Naive thymus-derived CD4-positive, alpha-beta T cell (primary cell): ENCODE data around the gene NPSR1. TPM values are rescaled to one million over a fixed set of nuclear protein-coding genes. Genes with fewer than 3 reads are reported as not detected.

Source experiments
- ATAC-seq: fragments of 150-1000 bp; cut with Tn5 transposase; 2 replicates; pipeline ENCODE4 v1.10.0; 2021; ENCODE audit warnings: mild to moderate bottlenecking, moderate library complexity
- CTCF ChIA-PET: fragments of 350-600 bp; sonication (Branson Sonifier 250); formaldehyde crosslinking; loops from one replicate; lab custom pipeline; 2021; ENCODE audit warnings: antibody characterized with exemption; lab: Charles Lee
- POLR2A ChIA-PET: fragments of 350-600 bp; sonication (Branson Sonifier 250); formaldehyde crosslinking; loops from one replicate; lab custom pipeline; 2021; ENCODE audit warnings: antibody characterized with exemption, inconsistent platforms; lab: Charles Lee
- DNase-seq, 9 donors: peaks; one replicate each; pipeline versions ENCODE4 v3.0.0 to v3.0.0-alpha.2; 2020 to 2022; ENCODE audit warnings: mixed read lengths in 1 of 9
- H3K27ac ChIP-seq: one replicate; pipeline ENCODE4 v1.7.0; 2013; ENCODE audit warnings: mild to moderate bottlenecking, low read depth, low read length, moderate library complexity
- H3K27me3 ChIP-seq, 2 donors: one replicate each; pipeline ENCODE4 v1.7.0; 2013; ENCODE audit warnings: low read length in 2 of 2, mild to moderate bottlenecking in 2 of 2, moderate library complexity in 2 of 2; ENCODE audit not compliant: control insufficient read depth in 2 of 2, insufficient read depth in 2 of 2
- H3K36me3 ChIP-seq, 3 experiments: 1 replicate in 2 of 3; 2 replicates in 1 of 3; pipeline ENCODE4 v1.7.0; 2013; ENCODE audit warnings: low read length in 3 of 3, mild to moderate bottlenecking in 3 of 3, moderate library complexity in 1 of 3; ENCODE audit not compliant: insufficient read depth in 3 of 3, control insufficient read depth in 2 of 3
- H3K4me1 ChIP-seq, 2 donors: one replicate each; pipeline ENCODE4 v1.7.0; 2013; ENCODE audit warnings: low read length in 2 of 2, mild to moderate bottlenecking in 2 of 2, moderate library complexity in 1 of 2; ENCODE audit not compliant: control insufficient read depth in 2 of 2, insufficient read depth in 2 of 2
- H3K4me3 ChIP-seq: 2 replicates; pipeline ENCODE4 v1.7.0; 2013; ENCODE audit warnings: mild to moderate bottlenecking, low read length
- H3K9me3 ChIP-seq, 3 experiments: 1 replicate in 2 of 3; 2 replicates in 1 of 3; pipeline ENCODE4 v1.7.0; 2013; ENCODE audit warnings: low read length in 3 of 3; ENCODE audit not compliant: control insufficient read depth in 2 of 3
- H3K27ac Mint-ChIP-seq, 9 donors: one replicate each; pipeline ENCODE4 v1.8.0; 2020 to 2022; ENCODE audit warnings: mixed read lengths in 9 of 9, mild to moderate bottlenecking in 8 of 9, moderate library complexity in 5 of 9, inconsistent platforms in 2 of 9
- H3K27me3 Mint-ChIP-seq, 5 donors: one replicate each; pipeline ENCODE4 v1.8.0; 2021 to 2022; ENCODE audit warnings: mixed read lengths in 5 of 5, mild to moderate bottlenecking in 1 of 5
- H3K36me3 Mint-ChIP-seq, 5 donors: one replicate each; pipeline ENCODE4 v1.8.0; 2020 to 2022; ENCODE audit warnings: mixed read lengths in 5 of 5, mild to moderate bottlenecking in 3 of 5, inconsistent platforms in 1 of 5
- H3K4me1 Mint-ChIP-seq, 7 donors: one replicate each; pipeline ENCODE4 v1.8.0; 2020 to 2022; ENCODE audit warnings: mixed read lengths in 7 of 7, mild to moderate bottlenecking in 3 of 7, inconsistent platforms in 1 of 7
- H3K4me3 Mint-ChIP-seq, 10 donors: one replicate each; pipeline ENCODE4 v1.8.0; 2020 to 2022; ENCODE audit warnings: mild to moderate bottlenecking in 10 of 10, mixed read lengths in 10 of 10, moderate library complexity in 6 of 10, inconsistent platforms in 2 of 10
- H3K9me3 Mint-ChIP-seq, 11 donors: one replicate each; pipeline ENCODE4 v1.8.0; 2020 to 2022; ENCODE audit warnings: mixed read lengths in 11 of 11, mild to moderate bottlenecking in 4 of 11, inconsistent platforms in 1 of 11, moderate library complexity in 1 of 11
- intact Hi-C, 2 donors: fragments of 100-400 bp; cut with micrococcal nuclease; formaldehyde crosslinking; loops; one replicate each; pipeline ENCODE4 v1.15.1; 2023
- polyA plus RNA-seq, 2 donors: library from polyadenylated mRNA; unstranded; fragments of 300-500 nt; fragmentation: Illumina TruSeq; gene quantifications; one replicate each; pipeline ENCODE4 v1.2.3, GENCODE V29; 2021
- total RNA-seq, 6 experiments: library from RNA in 5 of 6; stranded (reverse) in 5 of 6; gene quantifications; 1 replicate in 5 of 6; 2 replicates in 1 of 6; pipeline ENCODE4 v1.2.3 and lab custom pipeline; 2021 to 2026

NPSR1 gene
- total and polyA plus RNA-seq, 7 experiments from 2014 or later: not detected

DNA sequence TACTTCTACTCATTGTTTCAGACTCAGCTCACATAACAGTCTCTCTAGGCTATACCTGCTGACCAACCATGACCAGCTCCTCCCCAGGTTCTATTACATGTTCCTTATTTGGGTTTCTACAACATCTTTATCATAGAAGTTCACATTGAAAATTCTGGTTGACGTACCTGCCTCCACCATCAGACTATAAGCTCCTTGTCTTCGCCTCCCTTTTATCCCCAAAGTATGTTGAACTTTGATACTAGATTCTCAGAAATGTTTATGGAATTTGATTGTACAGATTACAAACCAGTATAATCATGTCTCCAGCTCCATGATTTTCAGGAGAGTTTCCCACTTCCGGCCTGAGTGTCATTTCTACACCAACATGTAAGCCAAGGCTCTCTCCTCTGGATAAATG, 15.0 kb downstream of the NPSR1 start:
- ATAC-seq (no peak), DNase-seq (no peak)
- Mint-ChIP-seq H3K27me3 (peaks cover 0 to 5% (median 0%) of the 10 kb centered on the region in 5 donors), H3K9me3 (no peaks in the 10 kb centered on the region), H3K27ac (no peak overlapping the region), H3K4me3 (no peak overlapping the region), H3K36me3 (no peaks in the 10 kb centered on the region), H3K4me1 (no peaks in the 10 kb centered on the region)
- ChIA-PET CTCF (no interaction called here), POLR2A (no interaction called here)
- H3K4me1 ChIP-seq: no peaks in the 10 kb centered on the region
- no peak overlapping the region for H3K4me3 ChIP-seq
- no peaks in the 10 kb centered on the region for H3K36me3 ChIP-seq
- no peaks in the 10 kb centered on the region for H3K9me3 ChIP-seq
- no peak overlapping the region for H3K27ac ChIP-seq
- intact Hi-C loops: no loop called here
- no peaks in the 10 kb centered on the region for H3K27me3 ChIP-seq

DNA sequence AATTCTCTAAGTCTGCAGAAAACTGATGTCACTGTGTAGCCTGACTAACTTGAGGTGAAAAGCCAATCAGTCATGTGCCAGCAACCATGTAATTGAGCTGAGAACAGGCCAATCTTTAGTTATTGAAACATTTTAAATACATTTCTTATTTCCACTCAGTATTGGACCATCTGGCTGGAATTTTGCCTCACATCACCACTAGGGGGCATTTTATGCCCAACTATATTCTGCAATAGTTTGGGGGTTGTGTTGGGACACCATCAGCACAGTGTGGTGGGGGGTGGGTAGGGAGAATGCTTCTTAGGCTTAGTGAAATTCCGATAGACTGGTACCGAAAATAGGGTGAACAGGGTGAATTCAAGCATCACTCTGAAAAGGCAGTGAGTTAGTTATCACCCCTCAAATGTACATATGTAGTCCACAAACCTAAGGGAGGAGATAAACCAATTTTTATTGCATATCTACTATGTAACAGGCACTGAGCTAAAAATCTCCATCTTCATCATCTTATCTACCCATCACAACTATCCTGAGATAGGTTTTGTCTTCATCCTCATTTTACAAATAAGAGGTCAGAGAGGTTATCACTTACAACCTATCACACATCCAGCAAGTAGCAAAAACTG, 17.8 kb downstream of the NPSR1 start:
- POLR2A ChIA-PET: no interaction called here
- Histone ChIP-seq H3K27me3 (no peaks in the 10 kb centered on the region), H3K4me3 (no peak overlapping the region), H3K4me1 (no peaks in the 10 kb centered on the region), H3K36me3 (no peaks in the 10 kb centered on the region), H3K27ac (no peak overlapping the region), H3K9me3 (no peaks in the 10 kb centered on the region)
- intact Hi-C loops: loop anchor here in 1 of 2 donors (5.0 kb wide), 1 partner anchor 361 kb away; the partner anchor contains the start of gene DPY19L1
- no peak overlapping the region for H3K27ac Mint-ChIP-seq
- CTCF ChIA-PET: no interaction called here
- no peaks in the 10 kb centered on the region for H3K9me3 Mint-ChIP-seq
- ATAC-seq: no peak
- DNase-seq: no peak
- H3K36me3 Mint-ChIP-seq: no peaks in the 10 kb centered on the region
- no peaks in the 10 kb centered on the region for H3K4me1 Mint-ChIP-seq
- H3K27me3 Mint-ChIP-seq: peaks cover 0 to under 1% (median 0%) of the 10 kb centered on the region in 5 donors
- H3K4me3 Mint-ChIP-seq: no peak overlapping the region

GRCh38 chr7:34677491-34677890, 19.5 kb downstream of the NPSR1 start:
- Mint-ChIP-seq H3K4me3 (no peak overlapping the region), H3K27me3 (peaks cover 0 to 6% (median 0%) of the 10 kb centered on the region in 5 donors), H3K27ac (no peak overlapping the region), H3K4me1 (no peaks in the 10 kb centered on the region), H3K36me3 (no peaks in the 10 kb centered on the region), H3K9me3 (peaks cover 0 to 3% (median 0%) of the 10 kb centered on the region in 11 donors)
- intact Hi-C loops: loop anchor here in 1 of 2 donors (5.0 kb wide), 1 partner anchor 360 kb away; the partner anchor contains the start of gene DPY19L1
- ChIA-PET CTCF (no interaction called here), POLR2A (no interaction called here)
- Histone ChIP-seq H3K9me3 (no peaks in the 10 kb centered on the region), H3K27me3 (no peaks in the 10 kb centered on the region), H3K27ac (no peak overlapping the region), H3K36me3 (no peaks in the 10 kb centered on the region), H3K4me1 (no peaks in the 10 kb centered on the region), H3K4me3 (no peak overlapping the region)
- ATAC-seq (no peak), DNase-seq (no peak)

DNA sequence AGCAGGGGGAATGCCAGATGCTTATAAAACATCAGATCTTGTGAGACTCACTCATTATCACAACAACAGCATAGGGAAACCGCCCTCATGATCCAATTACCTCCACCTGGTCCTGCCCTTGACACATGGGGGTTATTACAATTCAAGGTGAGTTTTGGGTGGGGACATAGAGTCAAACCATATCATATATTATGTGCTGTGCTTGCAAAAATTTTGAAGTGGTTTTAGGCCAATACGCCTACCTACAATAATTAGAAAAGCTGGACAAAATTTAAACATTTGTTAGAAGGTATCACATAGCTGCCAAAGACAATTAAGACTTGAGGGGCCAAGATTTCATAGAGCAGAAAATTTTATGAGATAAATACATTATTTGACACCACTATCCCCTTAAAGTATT, 29.5 kb downstream of the NPSR1 start:
- no peaks in the 10 kb centered on the region for H3K4me1 ChIP-seq
- H3K9me3 ChIP-seq: peaks cover 0 to 5% (median 0%) of the 10 kb centered on the region in 3 experiments
- CTCF ChIA-PET: no interaction called here
- DNase-seq (no peak), ATAC-seq (no peak)
- H3K9me3 Mint-ChIP-seq: peaks cover 0 to 21% (median 7%) of the 10 kb centered on the region in 11 donors
- intact Hi-C loops: no loop called here
- no peaks in the 10 kb centered on the region for H3K4me1 Mint-ChIP-seq
- H3K36me3 ChIP-seq: no peaks in the 10 kb centered on the region
- no peak overlapping the region for H3K4me3 ChIP-seq
- no peak overlapping the region for H3K27ac ChIP-seq
- no peak overlapping the region for H3K27ac Mint-ChIP-seq
- POLR2A ChIA-PET: interaction anchor here (0.7 kb wide), 1 partner anchor 318 kb away, joined by 3 read pairs; no protein-coding TSS in a partner anchor
- no peaks in the 10 kb centered on the region for H3K27me3 ChIP-seq
- no peak overlapping the region for H3K4me3 Mint-ChIP-seq
- H3K27me3 Mint-ChIP-seq: peaks cover 0 to 25% (median 17%) of the 10 kb centered on the region in 5 donors
- no peaks in the 10 kb centered on the region for H3K36me3 Mint-ChIP-seq

- Mint-ChIP-seq H3K4me3 (no peak overlapping the region), H3K27ac (no peak overlapping the region), H3K9me3 (peaks cover 0 to 41% (median 15%) of the 10 kb centered on the region in 11 donors), H3K36me3 (no peaks in the 10 kb centered on the region), H3K27me3 (peaks cover 0 to 4% (median 0%) of the 10 kb centered on the region in 5 donors), H3K4me1 (no peaks in the 10 kb centered on the region)
- ChIA-PET POLR2A (no interaction called here), CTCF (interaction anchor here (0.8 kb wide), 1 partner anchor 837 kb away, joined by 3 read pairs; no protein-coding TSS in a partner anchor)
- peaks cover 0 to 4% (median 0%) of the 10 kb centered on the region in 3 experiments for H3K9me3 ChIP-seq
- H3K4me3 ChIP-seq: no peak overlapping the region
- DNase-seq (no peak), ATAC-seq (no peak)
- no peak overlapping the region for H3K27ac ChIP-seq
- intact Hi-C loops: no loop called here
- no peaks in the 10 kb centered on the region for H3K4me1 ChIP-seq
- no peaks in the 10 kb centered on the region for H3K27me3 ChIP-seq
- no peaks in the 10 kb centered on the region for H3K36me3 ChIP-seq
Measured at GRCh38 chr7:34696415-34696814, 38.4 kb downstream of the NPSR1 start.

- Mint-ChIP-seq H3K4me1 (peaks cover 0 to 2% (median 0%) of the 10 kb centered on the region in 7 donors), H3K9me3 (peaks cover 0 to 3% (median 0%) of the 10 kb centered on the region in 11 donors), H3K4me3 (no peak overlapping the region), H3K36me3 (no peaks in the 10 kb centered on the region), H3K27me3 (peaks cover 2 to 17% (median 8%) of the 10 kb centered on the region in 5 donors), H3K27ac (no peak overlapping the region)
- Histone ChIP-seq H3K4me1 (no peaks in the 10 kb centered on the region), H3K9me3 (no peaks in the 10 kb centered on the region), H3K4me3 (no peak overlapping the region), H3K36me3 (no peaks in the 10 kb centered on the region), H3K27ac (no peak overlapping the region), H3K27me3 (no peaks in the 10 kb centered on the region)
- intact Hi-C loops: no loop called here
- CTCF ChIA-PET: interaction anchor here (1.2 kb wide), 1 partner anchor 17 kb away, joined by 4 read pairs; no protein-coding TSS in a partner anchor
- POLR2A ChIA-PET: no interaction called here
- ATAC-seq: no peak
- no peak for DNase-seq
Measured at GRCh38 chr7:34709771-34710170, 51.8 kb downstream of the NPSR1 start.

DNA sequence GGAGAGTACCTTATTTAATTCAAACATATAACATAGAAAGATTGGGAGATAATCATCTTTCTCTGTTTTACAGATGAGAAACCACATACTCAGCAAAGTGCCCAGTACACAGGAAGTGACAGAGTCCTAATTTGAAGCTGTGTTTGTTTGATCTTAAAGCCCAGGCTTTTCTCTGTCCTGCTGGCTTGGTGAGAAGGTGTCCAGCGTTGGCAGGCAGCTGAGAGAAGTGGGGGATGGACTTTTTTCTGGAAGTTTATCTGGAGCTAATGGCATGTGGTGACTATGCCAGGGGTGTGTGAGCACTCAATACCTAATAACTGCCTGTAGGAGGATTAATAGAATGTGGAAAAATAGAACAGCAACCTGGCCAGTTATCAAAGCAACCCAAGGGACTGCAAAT, 60.8 kb downstream of the NPSR1 start:
- CTCF ChIA-PET: no interaction called here
- intact Hi-C loops: no loop called here
- H3K27ac ChIP-seq: no peak overlapping the region

More for the DNA sequence above, 60.8 kb downstream of the NPSR1 start:
- H3K9me3 ChIP-seq: no peaks in the 10 kb centered on the region
- H3K4me3 ChIP-seq: no peak overlapping the region
- no peaks in the 10 kb centered on the region for H3K36me3 ChIP-seq
- H3K27me3 ChIP-seq: no peaks in the 10 kb centered on the region
- Mint-ChIP-seq H3K36me3 (no peaks in the 10 kb centered on the region), H3K4me1 (peaks cover 7 to 22% (median 13%) of the 10 kb centered on the region in 7 donors), H3K27me3 (peaks cover 0 to 6% (median 0%) of the 10 kb centered on the region in 5 donors), H3K9me3 (peaks cover 0 to 1% (median 0%) of the 10 kb centered on the region in 11 donors), H3K4me3 (no peak overlapping the region), H3K27ac (no peak overlapping the region)
- no peak for DNase-seq
- POLR2A ChIA-PET: no interaction called here
- peak; percentile 45 for ATAC-seq
- H3K4me1 ChIP-seq: peaks cover 0 to 5% of the 10 kb centered on the region in 2 donors
